GM23338 (cell line): ENCODE results near the gene PHETA2.

ENCODE experiments used
- CREB1 ChIP-seq: fragments of 250-450 bp; sonication (Bioruptor Pico); IDR thresholded peaks from 2 replicates; pipeline ENCODE4 v1.5.0; 2020; ENCODE audit warnings: low read depth, mild to moderate bottlenecking, moderate library complexity
- EZH2 ChIP-seq: fragments of 200-600 bp; sonication (generic); IDR thresholded peaks from one replicate; pipeline ENCODE4 v1.8.0; 2017; ENCODE audit warnings: antibody characterized with exemption, mild to moderate bottlenecking, low read depth; ENCODE audit not compliant: unreplicated experiment
- EZH2phosphoT487 ChIP-seq: fragments of 200-600 bp; sonication (generic); IDR thresholded peaks from one replicate; pipeline ENCODE4 v1.8.1; 2018; ENCODE audit warnings: antibody characterized with exemption; ENCODE audit not compliant: unreplicated experiment
- JUNB ChIP-seq: IDR thresholded peaks from one replicate; pipeline ENCODE4 v1.6.1; 2016; ENCODE audit warnings: antibody characterized with exemption; ENCODE audit not compliant: unreplicated experiment
- POLR2AphosphoS5 ChIP-seq: IDR thresholded peaks from 2 replicates; pipeline ENCODE4 v1.6.1; 2016; ENCODE audit warnings: antibody characterized with exemption, low read depth
- ZNF114 ChIP-seq: fragments of 250-450 bp; sonication (Bioruptor Pico); IDR thresholded peaks from 2 replicates; pipeline ENCODE4 v1.5.0; 2020; ENCODE audit warnings: mild to moderate bottlenecking, moderate library complexity
- ZNF331 ChIP-seq: fragments of 250-450 bp; sonication (Bioruptor Pico); IDR thresholded peaks from 2 replicates; pipeline ENCODE4 v1.5.0; 2020; ENCODE audit warnings: low read depth, mild to moderate bottlenecking, moderate library complexity
- TF ChIP-seq, protein P1 (sequence below), 2 experiments: fragments of 200-600 bp in 1 of 2; sonication (generic) in 1 of 2; conservative IDR thresholded peaks; 2 replicates each; pipeline versions ENCODE4 v1.5.1 to v1.6.1; 2016 to 2017; ENCODE audit warnings: antibody characterized with exemption in 2 of 2, low read depth in 2 of 2, mild to moderate bottlenecking in 2 of 2, moderate library complexity in 1 of 2
- TF ChIP-seq, protein P2 (sequence below): IDR thresholded peaks from one replicate; pipeline ENCODE4 v1.6.1; 2018; ENCODE audit warnings: antibody characterized with exemption; ENCODE audit not compliant: unreplicated experiment

DNA sequence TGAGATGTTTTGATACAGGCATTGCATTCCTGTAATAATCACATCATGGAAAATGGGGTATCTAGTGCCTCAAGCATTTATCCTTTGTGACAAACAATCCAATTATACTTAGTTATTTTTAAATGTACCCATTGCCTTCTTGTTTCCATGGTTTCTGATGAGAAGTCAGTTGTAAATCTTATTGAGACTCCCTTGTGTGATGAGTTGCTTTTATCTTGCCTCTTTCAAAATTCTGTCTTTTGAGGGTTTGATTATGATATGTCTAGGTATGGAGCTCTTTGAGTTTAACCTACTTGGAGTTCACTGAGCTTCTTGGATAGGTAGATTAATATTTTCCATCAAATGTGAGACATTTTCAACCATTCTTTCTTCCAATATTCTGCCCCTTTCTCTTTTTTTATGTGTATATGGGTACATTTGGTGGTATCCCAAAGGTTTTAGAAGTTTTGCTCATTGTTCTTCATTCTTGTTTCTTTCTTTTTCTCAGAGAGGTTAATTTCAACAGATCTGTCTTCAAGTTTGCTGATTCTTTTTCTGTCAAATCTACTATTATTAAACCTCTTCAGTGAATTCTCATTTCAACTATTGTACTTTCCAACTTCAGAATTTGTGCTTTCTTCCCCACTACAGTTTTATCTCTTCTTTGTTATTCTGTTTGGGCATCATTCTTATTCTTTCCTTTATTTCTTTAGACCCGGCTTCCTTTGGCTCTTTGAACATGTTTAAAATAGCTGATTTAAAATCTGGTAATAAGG lies 17.1 kb upstream of the PHETA2 start:
- TF ChIP-seq, protein P1, sequence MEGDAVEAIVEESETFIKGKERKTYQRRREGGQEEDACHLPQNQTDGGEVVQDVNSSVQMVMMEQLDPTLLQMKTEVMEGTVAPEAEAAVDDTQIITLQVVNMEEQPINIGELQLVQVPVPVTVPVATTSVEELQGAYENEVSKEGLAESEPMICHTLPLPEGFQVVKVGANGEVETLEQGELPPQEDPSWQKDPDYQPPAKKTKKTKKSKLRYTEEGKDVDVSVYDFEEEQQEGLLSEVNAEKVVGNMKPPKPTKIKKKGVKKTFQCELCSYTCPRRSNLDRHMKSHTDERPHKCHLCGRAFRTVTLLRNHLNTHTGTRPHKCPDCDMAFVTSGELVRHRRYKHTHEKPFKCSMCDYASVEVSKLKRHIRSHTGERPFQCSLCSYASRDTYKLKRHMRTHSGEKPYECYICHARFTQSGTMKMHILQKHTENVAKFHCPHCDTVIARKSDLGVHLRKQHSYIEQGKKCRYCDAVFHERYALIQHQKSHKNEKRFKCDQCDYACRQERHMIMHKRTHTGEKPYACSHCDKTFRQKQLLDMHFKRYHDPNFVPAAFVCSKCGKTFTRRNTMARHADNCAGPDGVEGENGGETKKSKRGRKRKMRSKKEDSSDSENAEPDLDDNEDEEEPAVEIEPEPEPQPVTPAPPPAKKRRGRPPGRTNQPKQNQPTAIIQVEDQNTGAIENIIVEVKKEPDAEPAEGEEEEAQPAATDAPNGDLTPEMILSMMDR (conservative IDR thresholded peaks at IDR 0.05; ENCODE audit: low read depth in 2 of 2), result no peak
- TF ChIP-seq POLR2AphosphoS5, result no peak
- TF ChIP-seq EZH2, result no peak
- no peak for TF ChIP-seq EZH2phosphoT487
- TF ChIP-seq, protein P2, sequence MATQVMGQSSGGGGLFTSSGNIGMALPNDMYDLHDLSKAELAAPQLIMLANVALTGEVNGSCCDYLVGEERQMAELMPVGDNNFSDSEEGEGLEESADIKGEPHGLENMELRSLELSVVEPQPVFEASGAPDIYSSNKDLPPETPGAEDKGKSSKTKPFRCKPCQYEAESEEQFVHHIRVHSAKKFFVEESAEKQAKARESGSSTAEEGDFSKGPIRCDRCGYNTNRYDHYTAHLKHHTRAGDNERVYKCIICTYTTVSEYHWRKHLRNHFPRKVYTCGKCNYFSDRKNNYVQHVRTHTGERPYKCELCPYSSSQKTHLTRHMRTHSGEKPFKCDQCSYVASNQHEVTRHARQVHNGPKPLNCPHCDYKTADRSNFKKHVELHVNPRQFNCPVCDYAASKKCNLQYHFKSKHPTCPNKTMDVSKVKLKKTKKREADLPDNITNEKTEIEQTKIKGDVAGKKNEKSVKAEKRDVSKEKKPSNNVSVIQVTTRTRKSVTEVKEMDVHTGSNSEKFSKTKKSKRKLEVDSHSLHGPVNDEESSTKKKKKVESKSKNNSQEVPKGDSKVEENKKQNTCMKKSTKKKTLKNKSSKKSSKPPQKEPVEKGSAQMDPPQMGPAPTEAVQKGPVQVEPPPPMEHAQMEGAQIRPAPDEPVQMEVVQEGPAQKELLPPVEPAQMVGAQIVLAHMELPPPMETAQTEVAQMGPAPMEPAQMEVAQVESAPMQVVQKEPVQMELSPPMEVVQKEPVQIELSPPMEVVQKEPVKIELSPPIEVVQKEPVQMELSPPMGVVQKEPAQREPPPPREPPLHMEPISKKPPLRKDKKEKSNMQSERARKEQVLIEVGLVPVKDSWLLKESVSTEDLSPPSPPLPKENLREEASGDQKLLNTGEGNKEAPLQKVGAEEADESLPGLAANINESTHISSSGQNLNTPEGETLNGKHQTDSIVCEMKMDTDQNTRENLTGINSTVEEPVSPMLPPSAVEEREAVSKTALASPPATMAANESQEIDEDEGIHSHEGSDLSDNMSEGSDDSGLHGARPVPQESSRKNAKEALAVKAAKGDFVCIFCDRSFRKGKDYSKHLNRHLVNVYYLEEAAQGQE, result no peak
- no peak for TF ChIP-seq JUNB
- TF ChIP-seq CREB1 (CRISPR knock-in tag), result no peak
- no peak for TF ChIP-seq ZNF331
- no peak for TF ChIP-seq ZNF114 (CRISPR knock-in tag)
